GM23248 (cell line): ENCODE measurements around the gene NLRP8.

ENCODE experiments used
- EZH2 ChIP-seq: fragments of 200-600 bp; sonication (generic); IDR thresholded peaks from 2 replicates; pipeline ENCODE4 v1.6.1; 2018; ENCODE audit warnings: antibody characterized with exemption, mild to moderate bottlenecking; ENCODE audit not compliant: insufficient read depth, poor library complexity, severe bottlenecking
- EZH2phosphoT487 ChIP-seq: fragments of 200-600 bp; sonication (generic); IDR thresholded peaks from 2 replicates; pipeline ENCODE4 v1.6.1; 2018; ENCODE audit warnings: antibody characterized with exemption, moderate library complexity, mild to moderate bottlenecking, low read depth; ENCODE audit not compliant: insufficient read depth

DNA sequence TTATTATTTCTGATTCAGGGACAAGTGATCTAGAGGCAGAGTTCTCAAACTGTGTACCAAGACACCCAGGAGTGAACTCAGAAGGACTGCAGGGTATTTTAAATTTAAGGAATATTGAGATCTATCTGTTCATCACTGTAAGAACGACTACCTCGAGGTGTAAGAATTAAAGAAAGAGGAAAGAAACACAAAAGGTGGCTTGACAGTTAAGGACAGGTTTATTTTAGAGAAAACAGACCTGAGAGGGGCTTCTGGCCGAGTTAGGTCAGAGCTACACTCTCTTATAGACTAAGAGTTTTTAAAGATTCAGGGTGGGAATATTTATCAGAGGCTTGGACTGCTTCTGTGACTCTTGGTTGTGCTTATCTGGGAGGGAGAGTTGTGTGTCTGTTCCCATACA is 26.4 kb downstream of the NLRP8 start:
- TF ChIP-seq EZH2phosphoT487 (no peak), EZH2 (no peak)
